ENCODE measurements around the gene NCKAP1. TPM values are rescaled to one million over a fixed set of nuclear protein-coding genes. Genes with fewer than 3 reads are reported as not detected.

NCKAP1 gene
- total and polyA plus RNA-seq, 10 of the 15 experiments (the other 5 are each of a cell fraction or from before 2014, with no cell fraction given) = 0.11 to 1.5 (median 0.52) TPM

DNA sequence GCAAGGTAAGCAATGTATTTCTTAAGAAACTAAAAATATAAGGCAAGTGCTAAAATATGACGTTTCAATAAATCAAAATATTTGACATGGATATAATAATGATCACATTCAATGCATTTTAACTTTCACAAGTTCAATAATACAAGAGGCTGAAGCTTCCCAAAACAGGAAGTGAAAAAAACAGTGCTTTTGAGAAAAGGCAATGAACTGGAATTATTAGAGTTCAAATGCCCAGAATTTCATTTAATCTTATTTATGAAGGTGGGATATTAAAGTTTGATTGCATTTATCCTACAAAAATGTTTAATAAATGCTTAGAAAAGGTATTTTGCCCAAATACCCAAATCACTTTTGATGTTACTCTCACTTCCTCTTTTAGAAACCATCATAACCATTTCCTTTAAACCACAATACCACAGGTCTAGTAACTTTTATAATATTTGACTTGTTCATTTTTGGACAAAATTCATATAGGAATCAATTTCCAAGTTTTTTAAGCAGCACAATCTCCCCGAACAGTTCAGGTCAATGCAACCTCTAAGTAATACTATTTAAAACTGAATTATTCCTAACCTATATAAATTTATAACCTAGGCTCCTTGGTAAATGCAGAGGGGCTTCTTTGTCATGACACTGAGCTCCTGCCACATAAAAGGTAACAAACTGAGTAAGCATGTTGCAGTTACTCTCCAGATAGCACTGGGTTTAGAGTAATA lies 2.1 kb downstream of the NCKAP1 start (continued):
- TF ChIP-seq, protein P1, sequence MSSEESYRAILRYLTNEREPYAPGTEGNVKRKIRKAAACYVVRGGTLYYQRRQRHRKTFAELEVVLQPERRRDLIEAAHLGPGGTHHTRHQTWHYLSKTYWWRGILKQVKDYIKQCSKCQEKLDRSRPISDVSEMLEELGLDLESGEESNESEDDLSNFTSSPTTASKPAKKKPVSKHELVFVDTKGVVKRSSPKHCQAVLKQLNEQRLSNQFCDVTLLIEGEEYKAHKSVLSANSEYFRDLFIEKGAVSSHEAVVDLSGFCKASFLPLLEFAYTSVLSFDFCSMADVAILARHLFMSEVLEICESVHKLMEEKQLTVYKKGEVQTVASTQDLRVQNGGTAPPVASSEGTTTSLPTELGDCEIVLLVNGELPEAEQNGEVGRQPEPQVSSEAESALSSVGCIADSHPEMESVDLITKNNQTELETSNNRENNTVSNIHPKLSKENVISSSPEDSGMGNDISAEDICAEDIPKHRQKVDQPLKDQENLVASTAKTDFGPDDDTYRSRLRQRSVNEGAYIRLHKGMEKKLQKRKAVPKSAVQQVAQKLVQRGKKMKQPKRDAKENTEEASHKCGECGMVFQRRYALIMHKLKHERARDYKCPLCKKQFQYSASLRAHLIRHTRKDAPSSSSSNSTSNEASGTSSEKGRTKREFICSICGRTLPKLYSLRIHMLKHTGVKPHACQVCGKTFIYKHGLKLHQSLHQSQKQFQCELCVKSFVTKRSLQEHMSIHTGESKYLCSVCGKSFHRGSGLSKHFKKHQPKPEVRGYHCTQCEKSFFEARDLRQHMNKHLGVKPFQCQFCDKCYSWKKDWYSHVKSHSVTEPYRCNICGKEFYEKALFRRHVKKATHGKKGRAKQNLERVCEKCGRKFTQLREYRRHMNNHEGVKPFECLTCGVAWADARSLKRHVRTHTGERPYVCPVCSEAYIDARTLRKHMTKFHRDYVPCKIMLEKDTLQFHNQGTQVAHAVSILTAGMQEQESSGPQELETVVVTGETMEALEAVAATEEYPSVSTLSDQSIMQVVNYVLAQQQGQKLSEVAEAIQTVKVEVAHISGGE (CRISPR knock-in tag; IDR thresholded peaks at IDR 0.05) = no peak
- TF ChIP-seq DPF2 (IDR thresholded peaks at IDR 0.05) (peak; percentile 96), WRNIP1 (IDR thresholded peaks at IDR 0.05; ENCODE audit: borderline replicate concordance, low read depth, low read length) (no peak), BRCA1 (IDR thresholded peaks at IDR 0.05; ENCODE audit: low read depth, low read length) (no peak), MTA3 (IDR thresholded peaks at IDR 0.05; ENCODE audit: borderline replicate concordance, low read length) (peak; percentile 93), TCF3 (IDR thresholded peaks at IDR 0.05; ENCODE audit: borderline replicate concordance, insufficient read depth, low read depth, low read length) (no peak), NFYB (IDR thresholded peaks at IDR 0.05; ENCODE audit: insufficient read depth, low read depth, low read length) (no peak), MXI1 (IDR thresholded peaks at IDR 0.05; ENCODE audit: low read depth, low read length) (no peak), IKZF2 (IDR thresholded peaks at IDR 0.05) (peak; percentile 91 to 93), IRF4 (IDR thresholded peaks at IDR 0.05; ENCODE audit: low read depth, low read length) (peak; percentile 66; the same call in 1 of the 2 replicates), CEBPB (IDR thresholded peaks at IDR 0.05; ENCODE audit: borderline replicate concordance in 1 of 2, low read depth in 2 of 2, low read length in 2 of 2) (peak in 1 of 2 experiments; percentile 62; a peak in 1 of 4 replicates)
- TF ChIP-seq, protein P2, sequence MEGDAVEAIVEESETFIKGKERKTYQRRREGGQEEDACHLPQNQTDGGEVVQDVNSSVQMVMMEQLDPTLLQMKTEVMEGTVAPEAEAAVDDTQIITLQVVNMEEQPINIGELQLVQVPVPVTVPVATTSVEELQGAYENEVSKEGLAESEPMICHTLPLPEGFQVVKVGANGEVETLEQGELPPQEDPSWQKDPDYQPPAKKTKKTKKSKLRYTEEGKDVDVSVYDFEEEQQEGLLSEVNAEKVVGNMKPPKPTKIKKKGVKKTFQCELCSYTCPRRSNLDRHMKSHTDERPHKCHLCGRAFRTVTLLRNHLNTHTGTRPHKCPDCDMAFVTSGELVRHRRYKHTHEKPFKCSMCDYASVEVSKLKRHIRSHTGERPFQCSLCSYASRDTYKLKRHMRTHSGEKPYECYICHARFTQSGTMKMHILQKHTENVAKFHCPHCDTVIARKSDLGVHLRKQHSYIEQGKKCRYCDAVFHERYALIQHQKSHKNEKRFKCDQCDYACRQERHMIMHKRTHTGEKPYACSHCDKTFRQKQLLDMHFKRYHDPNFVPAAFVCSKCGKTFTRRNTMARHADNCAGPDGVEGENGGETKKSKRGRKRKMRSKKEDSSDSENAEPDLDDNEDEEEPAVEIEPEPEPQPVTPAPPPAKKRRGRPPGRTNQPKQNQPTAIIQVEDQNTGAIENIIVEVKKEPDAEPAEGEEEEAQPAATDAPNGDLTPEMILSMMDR (IDR thresholded peaks at IDR 0.05 in 2 of 3, conservative IDR thresholded peaks at IDR 0.05 in 1 of 3; ENCODE audit: control insufficient read depth in 2 of 3, extremely low read depth in 1 of 3, insufficient read depth in 1 of 3, low read depth in 3 of 3, low read length in 3 of 3) = no peak
- TF ChIP-seq, protein P3, sequence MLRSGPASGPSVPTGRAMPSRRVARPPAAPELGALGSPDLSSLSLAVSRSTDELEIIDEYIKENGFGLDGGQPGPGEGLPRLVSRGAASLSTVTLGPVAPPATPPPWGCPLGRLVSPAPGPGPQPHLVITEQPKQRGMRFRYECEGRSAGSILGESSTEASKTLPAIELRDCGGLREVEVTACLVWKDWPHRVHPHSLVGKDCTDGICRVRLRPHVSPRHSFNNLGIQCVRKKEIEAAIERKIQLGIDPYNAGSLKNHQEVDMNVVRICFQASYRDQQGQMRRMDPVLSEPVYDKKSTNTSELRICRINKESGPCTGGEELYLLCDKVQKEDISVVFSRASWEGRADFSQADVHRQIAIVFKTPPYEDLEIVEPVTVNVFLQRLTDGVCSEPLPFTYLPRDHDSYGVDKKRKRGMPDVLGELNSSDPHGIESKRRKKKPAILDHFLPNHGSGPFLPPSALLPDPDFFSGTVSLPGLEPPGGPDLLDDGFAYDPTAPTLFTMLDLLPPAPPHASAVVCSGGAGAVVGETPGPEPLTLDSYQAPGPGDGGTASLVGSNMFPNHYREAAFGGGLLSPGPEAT (IDR thresholded peaks at IDR 0.05; ENCODE audit: low read depth) = peak; percentile 78
- TF ChIP-seq, protein P4, sequence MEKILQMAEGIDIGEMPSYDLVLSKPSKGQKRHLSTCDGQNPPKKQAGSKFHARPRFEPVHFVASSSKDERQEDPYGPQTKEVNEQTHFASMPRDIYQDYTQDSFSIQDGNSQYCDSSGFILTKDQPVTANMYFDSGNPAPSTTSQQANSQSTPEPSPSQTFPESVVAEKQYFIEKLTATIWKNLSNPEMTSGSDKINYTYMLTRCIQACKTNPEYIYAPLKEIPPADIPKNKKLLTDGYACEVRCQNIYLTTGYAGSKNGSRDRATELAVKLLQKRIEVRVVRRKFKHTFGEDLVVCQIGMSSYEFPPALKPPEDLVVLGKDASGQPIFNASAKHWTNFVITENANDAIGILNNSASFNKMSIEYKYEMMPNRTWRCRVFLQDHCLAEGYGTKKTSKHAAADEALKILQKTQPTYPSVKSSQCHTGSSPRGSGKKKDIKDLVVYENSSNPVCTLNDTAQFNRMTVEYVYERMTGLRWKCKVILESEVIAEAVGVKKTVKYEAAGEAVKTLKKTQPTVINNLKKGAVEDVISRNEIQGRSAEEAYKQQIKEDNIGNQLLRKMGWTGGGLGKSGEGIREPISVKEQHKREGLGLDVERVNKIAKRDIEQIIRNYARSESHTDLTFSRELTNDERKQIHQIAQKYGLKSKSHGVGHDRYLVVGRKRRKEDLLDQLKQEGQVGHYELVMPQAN (conservative IDR thresholded peaks at IDR 0.05) = no peak
- TF ChIP-seq, protein P5, sequence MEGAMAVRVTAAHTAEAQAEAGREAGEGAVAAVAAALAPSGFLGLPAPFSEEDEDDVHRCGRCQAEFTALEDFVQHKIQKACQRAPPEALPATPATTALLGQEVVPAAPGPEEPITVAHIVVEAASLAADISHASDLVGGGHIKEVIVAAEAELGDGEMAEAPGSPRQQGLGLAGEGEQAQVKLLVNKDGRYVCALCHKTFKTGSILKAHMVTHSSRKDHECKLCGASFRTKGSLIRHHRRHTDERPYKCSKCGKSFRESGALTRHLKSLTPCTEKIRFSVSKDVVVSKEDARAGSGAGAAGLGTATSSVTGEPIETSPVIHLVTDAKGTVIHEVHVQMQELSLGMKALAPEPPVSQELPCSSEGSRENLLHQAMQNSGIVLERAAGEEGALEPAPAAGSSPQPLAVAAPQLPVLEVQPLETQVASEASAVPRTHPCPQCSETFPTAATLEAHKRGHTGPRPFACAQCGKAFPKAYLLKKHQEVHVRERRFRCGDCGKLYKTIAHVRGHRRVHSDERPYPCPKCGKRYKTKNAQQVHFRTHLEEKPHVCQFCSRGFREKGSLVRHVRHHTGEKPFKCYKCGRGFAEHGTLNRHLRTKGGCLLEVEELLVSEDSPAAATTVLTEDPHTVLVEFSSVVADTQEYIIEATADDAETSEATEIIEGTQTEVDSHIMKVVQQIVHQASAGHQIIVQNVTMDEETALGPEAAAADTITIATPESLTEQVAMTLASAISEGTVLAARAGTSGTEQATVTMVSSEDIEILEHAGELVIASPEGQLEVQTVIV (IDR thresholded peaks at IDR 0.05; ENCODE audit: borderline replicate concordance, partially characterized antibody) = no peak
- TF ChIP-seq, protein P6, sequence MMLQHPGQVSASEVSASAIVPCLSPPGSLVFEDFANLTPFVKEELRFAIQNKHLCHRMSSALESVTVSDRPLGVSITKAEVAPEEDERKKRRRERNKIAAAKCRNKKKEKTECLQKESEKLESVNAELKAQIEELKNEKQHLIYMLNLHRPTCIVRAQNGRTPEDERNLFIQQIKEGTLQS (IDR thresholded peaks at IDR 0.05; ENCODE audit: borderline replicate concordance, extremely low read depth, low read depth, low read length) = no peak
